Body of pancreas (tissue), 4 donors: ENCODE measurements around the gene MSI2. TPM values are rescaled to one million over a fixed set of nuclear protein-coding genes. Genes with fewer than 3 reads are reported as not detected.

Experiments
- ATAC-seq: fragments of 150-250 bp; one replicate; pipeline ENCODE4 v1.9.1; 2016
- DNase-seq, 4 donors: peaks; one replicate each; pipeline ENCODE4 v3.0.0-alpha.2; 2019
- H3K27ac ChIP-seq, 4 donors: fragments of 200-600 bp; sonication (generic); 1 replicate in 3 of 4; 2 replicates in 1 of 4; pipeline versions ENCODE4 v1.5.1 to v1.6.1; 2016 to 2019; ENCODE audit warnings: mild to moderate bottlenecking in 1 of 4, mixed read lengths in 1 of 4, moderate library complexity in 1 of 4
- H3K27me3 ChIP-seq, 2 donors: fragments of 200-600 bp; sonication (generic); one replicate each; pipeline ENCODE4 v1.6.0; 2016; ENCODE audit warnings: mild to moderate bottlenecking in 1 of 2
- H3K36me3 ChIP-seq, 2 donors: fragments of 200-600 bp; sonication (generic); replicated peaks in 1 of 2; 2 replicates each; pipeline ENCODE4 v1.5.1; 2016; ENCODE audit warnings: low read depth in 2 of 2; ENCODE audit not compliant: insufficient read depth in 1 of 2
- H3K4me1 ChIP-seq: fragments of 200-600 bp; sonication (generic); one replicate; pipeline ENCODE4 v1.6.0; 2016
- H3K4me3 ChIP-seq, 2 donors: fragments of 200-600 bp; sonication (generic); 1 replicate in 1 of 2; 2 replicates in 1 of 2; pipeline ENCODE4 v1.5.1; 2016 to 2019
- H3K9me3 ChIP-seq, 3 donors: fragments of 200-600 bp; sonication (generic); 1 replicate in 2 of 3; 2 replicates in 1 of 3; pipeline ENCODE4 v1.5.1; 2016
- POLR2A ChIP-seq, 3 donors: fragments of 450-650 bp; IDR thresholded peaks; one replicate each; pipeline ENCODE4 v1.6.1; 2016; ENCODE audit warnings: antibody characterized with exemption in 3 of 3, mild to moderate bottlenecking in 2 of 3
- WGBS, 2 donors: methylation state at CpG; one replicate each; pipeline ENCODE4 v1.1.5; 2017; 5-methylcytosine and 5-hydroxymethylcytosine counted together
- intact Hi-C: fragments of 100-400 bp; cut with DNase I; formaldehyde crosslinking; loops from one replicate; pipeline ENCODE4 v1.15.1; 2023
- total RNA-seq, 2 donors: library from RNA; depleted of rRNA; stranded (reverse); fragments of >200 nt; gene quantifications; one replicate each; pipeline ENCODE4 v1.1.0, GENCODE V29; 2016
- TF ChIP-seq, protein P1 (sequence below), 7 experiments: fragments of 450-650 bp in 4 of 7; fragments of 200-600 bp in 3 of 7; sonication (generic) in 3 of 7; IDR thresholded peaks; one replicate each; pipeline ENCODE4 v1.5.1; 2016 to 2019; ENCODE audit warnings: antibody characterized with exemption in 7 of 7

Gene MSI2
- total RNA-seq, 2 donors from 2014 or later: 21.1 to 28.5 TPM

DNA sequence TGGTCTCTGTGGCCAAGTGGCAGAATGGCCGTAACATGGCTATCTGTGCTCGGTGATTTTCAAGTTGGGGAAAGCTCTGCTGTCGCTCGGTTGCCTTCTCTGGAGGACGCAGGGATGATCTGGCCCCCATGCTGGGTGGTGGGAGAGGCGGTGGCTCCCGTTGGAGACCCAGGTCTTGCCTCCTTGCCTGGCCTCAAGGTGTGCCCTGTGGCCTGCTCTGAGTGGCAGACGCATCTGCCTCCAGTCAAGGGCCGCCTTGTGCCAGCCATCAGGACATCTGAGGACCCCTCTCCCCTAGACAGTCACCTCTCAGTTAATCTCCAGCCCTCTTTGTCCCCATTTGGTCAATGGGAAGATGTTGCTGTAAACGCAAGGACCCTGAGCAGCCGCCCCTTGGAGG, 322.9 kb downstream of the MSI2 start:
- no peak for ATAC-seq

DNA sequence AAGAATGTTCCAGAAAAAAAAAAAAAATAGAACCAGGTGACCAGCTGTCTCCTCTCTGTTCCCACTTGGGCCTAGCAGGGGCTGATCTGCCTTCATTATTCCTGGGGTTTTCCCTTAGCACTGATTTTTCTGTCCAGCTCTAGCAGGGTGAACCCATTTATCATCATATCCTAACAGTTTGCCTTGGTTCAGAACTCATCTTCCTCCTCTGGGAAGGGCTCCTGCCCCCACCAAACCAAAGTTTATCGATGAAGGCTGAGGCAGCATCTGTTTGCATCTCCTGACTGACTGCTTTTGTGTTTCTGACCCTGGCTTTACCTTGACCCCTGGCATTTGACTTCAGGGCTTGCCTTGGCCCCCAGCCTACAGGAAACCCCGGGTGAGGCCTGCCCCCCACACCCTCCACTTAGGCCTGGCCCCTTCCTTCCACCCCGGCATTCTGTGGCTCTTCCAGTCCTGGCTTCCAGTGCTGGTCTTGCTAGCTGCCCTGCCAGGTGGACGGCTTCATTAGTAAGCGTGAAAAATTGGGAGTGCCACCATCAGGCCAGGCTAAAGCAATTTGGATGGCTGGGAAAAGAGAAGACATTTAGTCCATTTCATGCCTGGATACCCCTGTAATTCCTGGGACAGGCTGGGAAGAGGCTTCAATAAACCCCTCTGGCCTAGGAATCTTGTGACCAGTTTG, 323.9 kb downstream of the MSI2 start:
- no peak for ATAC-seq
- 71 to 73% methylated on average over 5 of the region's 5 CpGs for WGBS, 2 donors

More for the DNA sequence above, 322.9 kb downstream of the MSI2 start:
- no peaks in the 10 kb centered on the region for H3K27me3 ChIP-seq
- no peaks in the 10 kb centered on the region for H3K4me1 ChIP-seq
- H3K9me3 ChIP-seq: no peaks in the 10 kb centered on the region
- intact Hi-C loops: no loop called here
- H3K27ac ChIP-seq: no peak overlapping the region
- TF ChIP-seq, protein P1, sequence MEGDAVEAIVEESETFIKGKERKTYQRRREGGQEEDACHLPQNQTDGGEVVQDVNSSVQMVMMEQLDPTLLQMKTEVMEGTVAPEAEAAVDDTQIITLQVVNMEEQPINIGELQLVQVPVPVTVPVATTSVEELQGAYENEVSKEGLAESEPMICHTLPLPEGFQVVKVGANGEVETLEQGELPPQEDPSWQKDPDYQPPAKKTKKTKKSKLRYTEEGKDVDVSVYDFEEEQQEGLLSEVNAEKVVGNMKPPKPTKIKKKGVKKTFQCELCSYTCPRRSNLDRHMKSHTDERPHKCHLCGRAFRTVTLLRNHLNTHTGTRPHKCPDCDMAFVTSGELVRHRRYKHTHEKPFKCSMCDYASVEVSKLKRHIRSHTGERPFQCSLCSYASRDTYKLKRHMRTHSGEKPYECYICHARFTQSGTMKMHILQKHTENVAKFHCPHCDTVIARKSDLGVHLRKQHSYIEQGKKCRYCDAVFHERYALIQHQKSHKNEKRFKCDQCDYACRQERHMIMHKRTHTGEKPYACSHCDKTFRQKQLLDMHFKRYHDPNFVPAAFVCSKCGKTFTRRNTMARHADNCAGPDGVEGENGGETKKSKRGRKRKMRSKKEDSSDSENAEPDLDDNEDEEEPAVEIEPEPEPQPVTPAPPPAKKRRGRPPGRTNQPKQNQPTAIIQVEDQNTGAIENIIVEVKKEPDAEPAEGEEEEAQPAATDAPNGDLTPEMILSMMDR (IDR thresholded peaks at IDR 0.05): no peak
- no peak for TF ChIP-seq POLR2A (IDR thresholded peaks at IDR 0.05)
- WGBS, 2 donors: 90 to 93% methylated on average over 11 of the region's 11 CpGs
- H3K36me3 ChIP-seq: no peaks in the 10 kb centered on the region
- no peak for DNase-seq
- H3K4me3 ChIP-seq: no peak overlapping the region

DNA sequence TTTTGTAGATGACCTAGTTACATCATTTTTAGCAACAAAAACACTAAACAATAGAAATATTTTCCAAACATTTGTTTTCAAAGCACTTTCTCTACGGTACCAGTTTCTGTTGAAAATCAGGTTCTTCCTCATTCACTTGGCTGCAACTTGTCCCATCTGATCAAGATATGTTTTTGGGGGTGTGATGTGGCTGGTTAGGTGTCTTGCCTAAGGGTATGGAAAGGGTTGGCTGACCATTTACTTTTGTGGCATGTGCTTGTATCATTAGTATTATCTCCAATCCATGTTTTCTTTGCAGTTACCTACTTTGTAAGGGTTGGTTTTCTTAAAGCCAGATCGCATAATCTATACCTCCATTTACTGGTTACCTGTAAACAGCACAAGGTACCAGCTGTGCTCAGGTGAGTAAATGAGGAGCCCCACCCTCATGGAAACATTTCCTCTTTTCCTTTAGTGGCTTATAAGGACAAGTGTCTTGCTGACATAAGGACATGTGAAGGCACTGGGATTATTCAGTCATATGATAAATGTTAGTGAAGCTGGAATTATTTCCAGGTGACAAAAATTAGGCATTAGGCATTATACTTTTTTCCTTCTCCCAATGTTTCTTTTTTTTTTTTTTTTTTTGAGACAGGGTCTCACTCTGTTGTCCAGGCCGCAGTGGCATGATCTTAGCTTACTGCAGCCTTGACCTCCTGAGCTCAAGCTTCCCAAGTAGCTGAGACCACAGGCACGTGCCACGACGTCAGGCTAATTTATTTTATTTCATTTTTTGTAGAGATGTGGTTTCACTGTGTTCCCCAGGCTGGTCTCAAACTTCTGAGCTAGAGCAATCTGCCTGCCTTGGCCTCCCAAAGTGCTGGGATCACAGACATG, 326.8 kb downstream of the MSI2 start:
- no peak for DNase-seq
- no peaks in the 10 kb centered on the region for H3K9me3 ChIP-seq
- H3K36me3 ChIP-seq: no peaks in the 10 kb centered on the region
- H3K4me1 ChIP-seq: no peaks in the 10 kb centered on the region
- ATAC-seq: no peak
- TF ChIP-seq POLR2A (IDR thresholded peaks at IDR 0.05): no peak
- TF ChIP-seq, protein P1 (IDR thresholded peaks at IDR 0.05): no peak
- H3K4me3 ChIP-seq: no peak overlapping the region
- no peak overlapping the region for H3K27ac ChIP-seq
- H3K27me3 ChIP-seq: no peaks in the 10 kb centered on the region
- intact Hi-C loops: no loop called here
- 79 to 80% methylated on average over 6 of the region's 6 CpGs for WGBS, 2 donors

More for the DNA sequence above, 323.9 kb downstream of the MSI2 start:
- no peaks in the 10 kb centered on the region for H3K4me1 ChIP-seq
- H3K27ac ChIP-seq: no peak overlapping the region
- TF ChIP-seq POLR2A (IDR thresholded peaks at IDR 0.05): no peak
- TF ChIP-seq, protein P1 (IDR thresholded peaks at IDR 0.05): no peak
- H3K4me3 ChIP-seq: no peak overlapping the region
- no peak for DNase-seq
- intact Hi-C loops: no loop called here
- no peaks in the 10 kb centered on the region for H3K9me3 ChIP-seq
- no peaks in the 10 kb centered on the region for H3K27me3 ChIP-seq
- no peaks in the 10 kb centered on the region for H3K36me3 ChIP-seq

DNA sequence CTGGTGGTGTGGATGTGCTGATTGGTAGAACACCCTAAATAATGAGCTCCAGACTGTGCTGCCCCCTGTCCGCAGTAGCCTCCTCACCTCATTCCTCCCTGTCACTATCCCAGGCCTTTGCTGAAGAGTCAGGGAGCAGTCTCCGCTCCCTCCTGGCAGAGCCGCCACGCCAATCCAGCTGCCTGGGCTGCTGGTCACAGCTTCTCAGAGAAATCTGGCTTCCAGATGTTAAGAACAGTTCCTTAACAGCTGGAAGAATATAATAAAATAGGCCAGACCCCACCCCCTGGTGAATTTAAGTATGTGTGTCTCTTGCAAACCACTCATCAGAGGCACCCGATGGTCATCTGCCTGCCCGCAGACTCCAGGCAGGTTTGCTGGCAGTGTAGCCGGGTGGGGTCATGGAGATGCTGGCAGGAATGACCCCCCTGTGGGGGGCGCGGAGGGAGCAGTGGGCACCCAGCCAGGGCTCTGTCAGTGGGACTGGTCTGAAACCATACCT, 327.8 kb downstream of the MSI2 start:
- no peaks in the 10 kb centered on the region for H3K36me3 ChIP-seq
- no peak overlapping the region for H3K27ac ChIP-seq
- H3K27me3 ChIP-seq: no peaks in the 10 kb centered on the region
- ATAC-seq: no peak
- TF ChIP-seq, protein P1 (IDR thresholded peaks at IDR 0.05): no peak
- TF ChIP-seq POLR2A (IDR thresholded peaks at IDR 0.05): no peak
- intact Hi-C loops: no loop called here
- H3K9me3 ChIP-seq: no peaks in the 10 kb centered on the region
- no peak overlapping the region for H3K4me3 ChIP-seq
- WGBS, 2 donors: 96 to 97% methylated on average over 7 to 9 of the region's 9 CpGs
- no peak for DNase-seq
- no peaks in the 10 kb centered on the region for H3K4me1 ChIP-seq
